Measurements from ENCODE around the gene ANOS1. TPM values are rescaled to one million over a fixed set of nuclear protein-coding genes. Genes with fewer than 3 reads are reported as not detected.

ANOS1 gene
- total RNA-seq, 1 donor = 1.1 TPM

DNA sequence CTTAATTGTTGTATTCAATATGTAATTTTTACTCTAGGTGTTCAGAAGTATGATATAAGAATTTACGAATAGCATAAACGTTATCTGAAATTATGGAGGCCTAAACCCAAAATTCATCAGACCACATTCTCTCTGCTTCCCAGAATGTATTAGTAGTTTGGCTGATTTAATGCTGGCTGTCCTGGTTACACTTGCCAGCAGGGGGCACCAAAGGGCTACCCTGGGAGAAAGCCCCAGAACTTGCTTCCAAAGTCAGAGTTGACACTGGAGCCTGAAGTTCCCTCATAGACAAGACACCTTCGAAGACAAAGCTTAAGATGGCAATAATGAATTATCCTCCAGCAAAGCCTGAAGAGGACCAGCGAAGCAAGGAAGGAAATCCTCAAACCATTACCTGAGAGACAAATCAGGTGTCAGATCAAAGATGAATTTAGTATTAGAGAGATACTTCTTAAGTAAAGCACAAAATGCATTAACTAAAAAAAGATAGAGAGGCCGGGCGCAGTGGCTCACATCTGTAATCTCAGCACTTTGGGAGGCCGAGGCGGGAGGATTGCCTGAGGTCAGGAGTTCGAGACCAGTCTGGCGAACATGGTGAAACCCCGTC, 11.3 kb upstream of the ANOS1 start:
- no peaks in the 10 kb centered on the region for H3K4me1 ChIP-seq (ENCODE audit: insufficient read depth, low read length)
- no peak overlapping the region for H2AFZ ChIP-seq (ENCODE audit: low read length)
- no peaks in the 10 kb centered on the region for H4K20me1 ChIP-seq (ENCODE audit: insufficient read depth, low read length)
- peak; percentile 71 for TF ChIP-seq CTCF (IDR thresholded peaks at IDR 0.05; ENCODE audit: extremely low read depth, low read depth, low read length)
- H3K27me3 ChIP-seq (ENCODE audit: insufficient read depth, low read length) = no peaks in the 10 kb centered on the region
- H3K79me2 ChIP-seq (ENCODE audit: insufficient read depth, low read length) = no peaks in the 10 kb centered on the region
- H3K27ac ChIP-seq (ENCODE audit: low read depth, low read length) = no peak overlapping the region
- H3K4me2 ChIP-seq (ENCODE audit: insufficient read depth, low read length) = no peak overlapping the region
- DNase-seq (ENCODE audit: insufficient read length, low spot score, missing footprints) = no peak
- H3K36me3 ChIP-seq (ENCODE audit: insufficient read depth, low read length) = no peaks in the 10 kb centered on the region
- H3K4me3 ChIP-seq (ENCODE audit: insufficient read depth, low read length) = no peak overlapping the region
- H3K9me3 ChIP-seq (ENCODE audit: low read depth, low read length) = no peaks in the 10 kb centered on the region

GRCh38 chrX:8741981-8742380, 10.0 kb upstream of the ANOS1 start:
- TF ChIP-seq CTCF (IDR thresholded peaks at IDR 0.05; ENCODE audit: extremely low read depth, low read depth, low read length) = no peak
- no peaks in the 10 kb centered on the region for H3K4me1 ChIP-seq (ENCODE audit: insufficient read depth, low read length)
- no peaks in the 10 kb centered on the region for H3K9me3 ChIP-seq (ENCODE audit: low read depth, low read length)
- H3K4me3 ChIP-seq (ENCODE audit: insufficient read depth, low read length) = no peak overlapping the region
- no peaks in the 10 kb centered on the region for H3K36me3 ChIP-seq (ENCODE audit: insufficient read depth, low read length)
- H3K27ac ChIP-seq (ENCODE audit: low read depth, low read length) = no peak overlapping the region
- H3K4me2 ChIP-seq (ENCODE audit: insufficient read depth, low read length) = no peak overlapping the region
- no peaks in the 10 kb centered on the region for H4K20me1 ChIP-seq (ENCODE audit: insufficient read depth, low read length)
- H3K79me2 ChIP-seq (ENCODE audit: insufficient read depth, low read length) = no peaks in the 10 kb centered on the region
- H3K27me3 ChIP-seq (ENCODE audit: insufficient read depth, low read length) = no peaks in the 10 kb centered on the region
- no peak overlapping the region for H2AFZ ChIP-seq (ENCODE audit: low read length)
- no peak for DNase-seq (ENCODE audit: insufficient read length, low spot score, missing footprints)

DNA sequence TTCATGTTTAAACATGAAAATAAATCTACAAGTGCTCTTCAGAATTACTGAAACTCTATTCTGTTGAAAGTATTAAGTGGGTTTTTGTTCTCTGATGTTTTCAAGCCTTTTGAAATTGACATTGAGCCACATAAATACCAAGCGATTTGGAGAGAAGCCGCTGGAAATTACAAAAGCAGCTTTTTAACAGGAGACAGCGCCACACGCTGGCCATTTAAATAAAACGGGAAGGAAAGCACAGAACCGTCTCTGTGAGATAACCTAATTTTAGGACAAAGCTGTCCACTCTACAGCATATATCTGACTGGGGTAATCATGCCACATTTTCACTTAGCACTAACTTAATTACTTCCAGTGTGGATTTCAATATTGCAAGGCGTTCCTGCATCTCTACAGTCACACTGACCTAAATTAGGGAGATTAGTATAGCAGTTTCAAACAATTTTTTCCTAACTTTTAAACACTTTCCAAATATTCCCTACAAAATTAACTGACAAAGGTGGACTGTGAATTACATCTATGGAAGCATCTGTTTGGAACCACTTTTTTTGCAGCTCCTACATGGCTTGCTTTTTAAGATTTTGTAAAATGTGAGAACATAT, 6.8 kb upstream of the ANOS1 start:
- Histone ChIP-seq H2AFZ (ENCODE audit: low read length) (no peak overlapping the region), H4K20me1 (ENCODE audit: insufficient read depth, low read length) (no peaks in the 10 kb centered on the region), H3K9me3 (ENCODE audit: low read depth, low read length) (no peaks in the 10 kb centered on the region), H3K27ac (ENCODE audit: low read depth, low read length) (no peak overlapping the region), H3K36me3 (ENCODE audit: insufficient read depth, low read length) (no peaks in the 10 kb centered on the region), H3K4me2 (ENCODE audit: insufficient read depth, low read length) (no peak overlapping the region), H3K79me2 (ENCODE audit: insufficient read depth, low read length) (no peaks in the 10 kb centered on the region), H3K4me1 (ENCODE audit: insufficient read depth, low read length) (no peaks in the 10 kb centered on the region), H3K27me3 (ENCODE audit: insufficient read depth, low read length) (no peaks in the 10 kb centered on the region), H3K4me3 (ENCODE audit: insufficient read depth, low read length) (no peak overlapping the region)
- no peak for DNase-seq (ENCODE audit: insufficient read length, low spot score, missing footprints)
- TF ChIP-seq CTCF (IDR thresholded peaks at IDR 0.05; ENCODE audit: extremely low read depth, low read depth, low read length) = peak; percentile 62

GRCh38 chrX:8737883-8738282, 5.9 kb upstream of the ANOS1 start:
- H4K20me1 ChIP-seq (ENCODE audit: insufficient read depth, low read length) = no peaks in the 10 kb centered on the region
- H3K4me2 ChIP-seq (ENCODE audit: insufficient read depth, low read length) = no peak overlapping the region
- no peak overlapping the region for H3K4me3 ChIP-seq (ENCODE audit: insufficient read depth, low read length)
- DNase-seq (ENCODE audit: insufficient read length, low spot score, missing footprints) = no peak
- no peak overlapping the region for H3K27ac ChIP-seq (ENCODE audit: low read depth, low read length)
- H3K27me3 ChIP-seq (ENCODE audit: insufficient read depth, low read length) = no peaks in the 10 kb centered on the region
- H3K9me3 ChIP-seq (ENCODE audit: low read depth, low read length) = no peaks in the 10 kb centered on the region
- TF ChIP-seq CTCF (IDR thresholded peaks at IDR 0.05; ENCODE audit: extremely low read depth, low read depth, low read length) = no peak
- H3K4me1 ChIP-seq (ENCODE audit: insufficient read depth, low read length) = no peaks in the 10 kb centered on the region
- no peaks in the 10 kb centered on the region for H3K79me2 ChIP-seq (ENCODE audit: insufficient read depth, low read length)
- H2AFZ ChIP-seq (ENCODE audit: low read length) = no peak overlapping the region
- H3K36me3 ChIP-seq (ENCODE audit: insufficient read depth, low read length) = no peaks in the 10 kb centered on the region
